Measurements from ENCODE around the gene HOXB4. TPM values are rescaled to one million over a fixed set of nuclear protein-coding genes. Genes with fewer than 3 reads are reported as not detected.

HOXB4 gene
- total RNA-seq, 1 experiment from 2014 or later = not detected

DNA sequence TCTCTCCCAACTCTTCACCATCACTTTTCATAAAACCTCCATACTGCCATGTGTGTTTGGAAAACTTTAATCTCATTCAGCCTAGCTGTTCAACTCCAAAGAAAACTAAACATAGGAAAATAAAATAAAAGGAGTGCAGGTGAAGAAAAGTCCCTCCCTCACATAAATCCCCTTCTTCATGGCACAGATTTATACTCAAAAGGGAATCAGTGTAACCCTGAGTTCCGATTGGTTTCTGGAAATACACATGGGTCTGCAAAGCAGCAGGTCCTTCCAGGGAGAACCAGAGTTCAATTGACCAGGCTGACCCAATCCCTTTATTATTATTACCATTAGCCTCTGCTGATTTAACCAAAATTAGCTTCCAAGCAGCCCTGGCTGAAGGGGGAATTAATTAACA is 24.3 kb downstream of the HOXB4 start:
- H3K56ac ChIP-seq (ENCODE audit: insufficient read length, low read depth, low read length) = no peak overlapping the region
- no CpG with 5 or more reads among the region's 1 CpG for WGBS (ENCODE audit: extremely low coverage, insufficient read length, low lambda C conversion rate)
- no peak overlapping the region for H3K4me2 ChIP-seq (ENCODE audit: insufficient read depth, insufficient read length, low read length)
- Mint-ChIP-seq H3K27me3 (ENCODE audit: low read depth) (peaks cover 99% of the 10 kb centered on the region), H3K4me1 (peaks cover 16 to 36% of the 10 kb centered on the region in 2 experiments), H3K36me3 (ENCODE audit: insufficient read depth in 1 of 3, low read depth in 3 of 3) (peaks cover 0 to 2% (median 0%) of the 10 kb centered on the region in 3 experiments; a peak in 1 of 7 replicates), H3K27ac (no peak overlapping the region; a peak in 1 of 7 replicates), H3K4me3 (no peak overlapping the region), H3K9me3 (peaks cover 10% of the 10 kb centered on the region in 2 experiments; a peak in 4 of 5 replicates)
- no peak overlapping the region for H2BK20ac ChIP-seq (ENCODE audit: low read depth, low read length, poor library complexity, severe bottlenecking)
- no peak overlapping the region for H4K5ac ChIP-seq (ENCODE audit: insufficient read length, low read depth, low read length)
- H3K23ac ChIP-seq (ENCODE audit: insufficient read length, low read depth, low read length) = no peak overlapping the region
- H4K8ac ChIP-seq (replicated peaks; ENCODE audit: insufficient read length, low read depth, low read length) = no peak overlapping the region
- H2AK5ac ChIP-seq (ENCODE audit: insufficient read length, low read length) = no peak overlapping the region
- H3K79me1 ChIP-seq (ENCODE audit: insufficient read depth, low read depth, low read length, poor library complexity, severe bottlenecking) = no peaks in the 10 kb centered on the region
- H3K9me3 ChIP-seq (ENCODE audit: control insufficient read depth, low read depth, low read length) = no peaks in the 10 kb centered on the region
- H3K27ac ChIP-seq (ENCODE audit: insufficient read length, low read depth, low read length) = no peak overlapping the region
- no peak overlapping the region for H2BK12ac ChIP-seq (ENCODE audit: insufficient read length, low read depth, low read length)
- H2BK15ac ChIP-seq (ENCODE audit: low read depth, low read length) = no peak overlapping the region
- H3K27me3 ChIP-seq (ENCODE audit: insufficient read depth, low read length) = peaks cover 91% of the 10 kb centered on the region
- H3K4ac ChIP-seq (ENCODE audit: low read depth, low read length) = no peak overlapping the region
- H2BK5ac ChIP-seq (ENCODE audit: insufficient read length, low read length) = no peak overlapping the region
- no peak overlapping the region for H3T11ph ChIP-seq (ENCODE audit: low read length)
- no peaks in the 10 kb centered on the region for H3K79me2 ChIP-seq (ENCODE audit: insufficient read depth, low read length)
- TF ChIP-seq, protein P1, sequence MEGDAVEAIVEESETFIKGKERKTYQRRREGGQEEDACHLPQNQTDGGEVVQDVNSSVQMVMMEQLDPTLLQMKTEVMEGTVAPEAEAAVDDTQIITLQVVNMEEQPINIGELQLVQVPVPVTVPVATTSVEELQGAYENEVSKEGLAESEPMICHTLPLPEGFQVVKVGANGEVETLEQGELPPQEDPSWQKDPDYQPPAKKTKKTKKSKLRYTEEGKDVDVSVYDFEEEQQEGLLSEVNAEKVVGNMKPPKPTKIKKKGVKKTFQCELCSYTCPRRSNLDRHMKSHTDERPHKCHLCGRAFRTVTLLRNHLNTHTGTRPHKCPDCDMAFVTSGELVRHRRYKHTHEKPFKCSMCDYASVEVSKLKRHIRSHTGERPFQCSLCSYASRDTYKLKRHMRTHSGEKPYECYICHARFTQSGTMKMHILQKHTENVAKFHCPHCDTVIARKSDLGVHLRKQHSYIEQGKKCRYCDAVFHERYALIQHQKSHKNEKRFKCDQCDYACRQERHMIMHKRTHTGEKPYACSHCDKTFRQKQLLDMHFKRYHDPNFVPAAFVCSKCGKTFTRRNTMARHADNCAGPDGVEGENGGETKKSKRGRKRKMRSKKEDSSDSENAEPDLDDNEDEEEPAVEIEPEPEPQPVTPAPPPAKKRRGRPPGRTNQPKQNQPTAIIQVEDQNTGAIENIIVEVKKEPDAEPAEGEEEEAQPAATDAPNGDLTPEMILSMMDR (conservative IDR thresholded peaks at IDR 0.05) = no peak
- no peak for DNase-seq
- H3K18ac ChIP-seq (ENCODE audit: insufficient read length, low read depth, low read length) = no peak overlapping the region
- no peaks in the 10 kb centered on the region for H3K4me1 ChIP-seq (ENCODE audit: insufficient read depth, low read length)
- H4K91ac ChIP-seq (ENCODE audit: insufficient read length, low read depth, low read length) = no peak overlapping the region
- H3K14ac ChIP-seq (ENCODE audit: insufficient read depth, low read length) = no peak overlapping the region
- no peak overlapping the region for H2BK120ac ChIP-seq (ENCODE audit: low read depth, low read length, poor library complexity, severe bottlenecking)
- peaks cover 3% of the 10 kb centered on the region for H4K20me1 ChIP-seq (ENCODE audit: control insufficient read depth, insufficient read depth, insufficient read length)
- no peaks in the 10 kb centered on the region for H3K23me2 ChIP-seq (ENCODE audit: insufficient read length, low read depth, low read length, poor library complexity, severe bottlenecking)
- no peak overlapping the region for H3K9ac ChIP-seq (ENCODE audit: extremely low read depth, insufficient read length, low read length)
- no peak overlapping the region for H2AFZ ChIP-seq (ENCODE audit: low read length)

All from H9 (cell line).